HT1080 (cell line): ENCODE measurements around the gene MEX3D. TPM values are rescaled to one million over a fixed set of nuclear protein-coding genes. Genes with fewer than 3 reads are reported as not detected.
A peak's percentile ranks its signal among the peaks of the same experiment; 100 is the strongest.
"Not testable (repeated sequence)": the region's sequence is repeated elsewhere in the genome, so short reads cannot be mapped to it uniquely, and the experiment has no call there.

Source experiments
- DNase-seq: peaks from one replicate; pipeline ENCODE4 v3.0.0-alpha.2; 2015; ENCODE audit warnings: low read depth
- total RNA-seq: library from RNA; depleted of rRNA; stranded (reverse); fragments of >200 nt; shearing (Covaris generic); gene quantifications from 2 replicates; pipeline ENCODE4 v1.2.3, GENCODE V29; 2014

Gene MEX3D
- total RNA-seq, 1 experiment from 2014 or later, result 53.8 TPM

GRCh38 chr19:1522061-1522460 lies 46.1 kb downstream of the MEX3D start:
- no peak for DNase-seq

GRCh38 chr19:1521636-1522035 lies 46.5 kb downstream of the MEX3D start:
- DNase-seq, result no peak

- DNase-seq, result no peak
These were observed 47.8 kb downstream of the MEX3D start for GRCh38 chr19:1520203-1520780.

- not testable (repeated sequence) for DNase-seq
These were observed 48.3 kb downstream of the MEX3D start for GRCh38 chr19:1519802-1520201.

GRCh38 chr19:1518471-1518870 lies 49.7 kb downstream of the MEX3D start:
- DNase-seq, result no peak

GRCh38 chr19:1516395-1516753 lies 51.8 kb downstream of the MEX3D start:
- no peak for DNase-seq

- DNase-seq, result no peak
These were observed 53.0 kb downstream of the MEX3D start for GRCh38 chr19:1514986-1515721.

GRCh38 chr19:1514295-1514661 lies 53.8 kb downstream of the MEX3D start:
- no peak for DNase-seq

- no peak for DNase-seq
These were observed 54.4 kb downstream of the MEX3D start for GRCh38 chr19:1513499-1514294.

- DNase-seq, result peak; percentile 56
These were observed 55.2 kb downstream of the MEX3D start, which contains the start of gene ADAMTSL5 for GRCh38 chr19:1512671-1513498. ADAMTSL5 (minus strand) TSS chr19:1513019; CDS start chr19:1510943, 2,076 bp downstream.

GRCh38 chr19:1511318-1512317 lies 56.5 kb downstream of the MEX3D start:
- DNase-seq, result no peak

GRCh38 chr19:1510807-1511206 lies 57.3 kb downstream of the MEX3D start:
- DNase-seq, result no peak

- DNase-seq, result no peak
These were observed 57.7 kb downstream of the MEX3D start for GRCh38 chr19:1510442-1510806.

GRCh38 chr19:1509602-1510441 lies 58.3 kb downstream of the MEX3D start:
- DNase-seq, result no peak

- DNase-seq, result no peak
These were observed 59.6 kb downstream of the MEX3D start for GRCh38 chr19:1508507-1508856.

GRCh38 chr19:1507763-1508506 lies 60.2 kb downstream of the MEX3D start:
- DNase-seq, result peak; percentile 88

- DNase-seq, result no peak
These were observed 60.9 kb downstream of the MEX3D start for GRCh38 chr19:1507192-1507660.
